K562 (cell line): ENCODE data around the gene NONO. TPM values are rescaled to one million over a fixed set of nuclear protein-coding genes. Genes with fewer than 3 reads are reported as not detected.

Experiments
- COPS2 ChIP-seq: fragments of 450-650 bp; conservative IDR thresholded peaks from 2 replicates; pipeline ENCODE4 v1.6.1; 2016; ENCODE audit warnings: mild to moderate bottlenecking, moderate library complexity
- ELF2 ChIP-seq: fragments of 250-450 bp; sonication (Bioruptor Pico); IDR thresholded peaks from 2 replicates; pipeline ENCODE4 v1.5.0; 2021; ENCODE audit warnings: mild to moderate bottlenecking
- ETS1 ChIP-seq: conservative IDR thresholded peaks from 2 replicates; pipeline ENCODE4 v1.6.1; 2011; ENCODE audit warnings: low read depth, mild to moderate bottlenecking, low read length; ENCODE audit not compliant: control insufficient read depth
- HDAC2 ChIP-seq: fragments of 450-650 bp; IDR thresholded peaks from 2 replicates; pipeline ENCODE4 v1.6.1; 2016; ENCODE audit warnings: mild to moderate bottlenecking
- ID3 ChIP-seq, 2 experiments: fragments of 250-450 bp in 1 of 2; fragments of 450-650 bp in 1 of 2; sonication (Bioruptor Pico) in 1 of 2; IDR thresholded peaks; 2 replicates each; pipeline versions ENCODE4 v1.6.1 to v1.8.0; 2016 to 2021; ENCODE audit warnings: mild to moderate bottlenecking in 2 of 2, moderate library complexity in 2 of 2, missing compliant biosample characterization in 1 of 2, missing genetic modification characterization in 1 of 2
- NRF1 ChIP-seq, 2 experiments: fragments of 450-650 bp; IDR thresholded peaks in 1 of 2; conservative IDR thresholded peaks in 1 of 2; 2 replicates each; pipeline ENCODE4 v1.6.1; 2014; ENCODE audit warnings: mild to moderate bottlenecking in 2 of 2
- POLR2H ChIP-seq: IDR thresholded peaks from 2 replicates; pipeline ENCODE4 v1.6.1; 2016; ENCODE audit warnings: missing genetic modification characterization, low read depth, mild to moderate bottlenecking, control low read depth, missing compliant biosample characterization, moderate library complexity
- PURB ChIP-seq: sonication (generic); formaldehyde crosslinking; IDR thresholded peaks from 2 replicates; pipeline ENCODE4 v1.9.0; 2021; ENCODE audit warnings: low read depth, mild to moderate bottlenecking, missing genetic modification reagents
- RAD51 ChIP-seq: fragments of 450-650 bp; IDR thresholded peaks from 2 replicates; pipeline ENCODE4 v1.7.1; 2016; ENCODE audit warnings: low read depth, mild to moderate bottlenecking, borderline replicate concordance
- REST ChIP-seq, 2 experiments: fragments of 450-650 bp; formaldehyde crosslinking in 1 of 2; IDR thresholded peaks; 2 replicates each; pipeline versions ENCODE4 v1.4.0 to v1.6.1; 2014 to 2020; ENCODE audit warnings: mild to moderate bottlenecking in 2 of 2, borderline replicate concordance in 1 of 2, low read depth in 1 of 2
- SNRNP70 ChIP-seq: fragments of 200-400 bp; formaldehyde crosslinking; optimal IDR thresholded peaks from 2 replicates; pipeline ENCODE3; 2017; ENCODE audit warnings: low read depth, low read length
- TAF1 ChIP-seq: IDR thresholded peaks from 2 replicates; pipeline ENCODE4 v1.6.1; 2011; ENCODE audit warnings: mild to moderate bottlenecking, low read length, moderate library complexity; ENCODE audit not compliant: insufficient read depth, control insufficient read depth, severe bottlenecking; ENCODE audit errors: extremely low read depth
- ZBTB33 ChIP-seq: sonication (generic); formaldehyde crosslinking; IDR thresholded peaks from 2 replicates; pipeline ENCODE4 v1.8.1; 2023; ENCODE audit warnings: mild to moderate bottlenecking, missing genetic modification reagents
- ZNF133 ChIP-seq: fragments of 250-450 bp; sonication (Bioruptor Pico); IDR thresholded peaks from 2 replicates; pipeline ENCODE4 v1.4.0; 2020; ENCODE audit warnings: mild to moderate bottlenecking
- ZNF140 ChIP-seq: fragments of 250-450 bp; sonication (Bioruptor Pico); IDR thresholded peaks from 2 replicates; pipeline ENCODE4 v1.8.0; 2021; ENCODE audit warnings: moderate library complexity, mild to moderate bottlenecking, inconsistent platforms
- ZNF384 ChIP-seq: IDR thresholded peaks from 2 replicates; pipeline ENCODE4 v1.6.1; 2012; ENCODE audit warnings: low read depth, low read length, improper control_type of control experiment
- polyA plus RNA-seq, 8 experiments: library from polyadenylated mRNA; depleted of rRNA in 4 of 8; stranded (reverse) in 5 of 8; unstranded in 3 of 8; fragments of >200 nt; fragmentation: Nextera tagmentation in 2 of 8; fragmentation: Illumina TruSeq in 1 of 8; extraction: Ambion mirVana in 2 of 8; extraction: Trizol in 1 of 8; gene quantifications; 2 replicates each; pipeline versions ENCODE4 v1.2.1 to v1.2.3, GENCODE V29; 2011 to 2014; ENCODE audit warnings: inconsistent platforms in 1 of 8, missing spikeins in 1 of 8
- total RNA-seq, 7 experiments: library from RNA; depleted of rRNA in 6 of 7; stranded (reverse); fragments of >200 nt in 6 of 7; fragmentation: Illumina TruSeq in 2 of 7; extraction: Trizol in 2 of 7; gene quantifications; 2 replicates each; pipeline versions ENCODE4 v1.2.1 to v1.2.3, GENCODE V29; 2011 to 2021; ENCODE audit warnings: low replicate concordance in 1 of 7

NONO gene
- total and polyA plus RNA-seq, 9 of the 15 experiments (the other 6 are each of a cell fraction or from before 2014, with no cell fraction given) = 333 to 651 (median 451) TPM

- TF ChIP-seq NRF1 (conservative IDR thresholded peaks at IDR 0.05 in 1 of 2, IDR thresholded peaks at IDR 0.05 in 1 of 2) (no peak), COPS2 (no peak), SNRNP70 (no peak), ZBTB33 (no peak), ID3 (CRISPR knock-in tag; IDR thresholded peaks at IDR 0.05) (no peak), ID3 (tag; IDR thresholded peaks at IDR 0.05) (no peak), PURB (no peak), RAD51 (no peak), POLR2H (tag) (no peak), ETS1 (no peak), ZNF384 (no peak), ELF2 (CRISPR knock-in tag) (no peak), HDAC2 (no peak), ZNF140 (no peak), REST (IDR thresholded peaks at IDR 0.05; ENCODE audit: borderline replicate concordance) (no peak), REST (CRISPR knock-in tag; IDR thresholded peaks at IDR 0.05; ENCODE audit: low read depth) (no peak), TAF1 (no peak), ZNF133 (CRISPR knock-in tag) (no peak)
Observed at GRCh38 chrX:71252221-71252620, 31.2 kb upstream of the NONO start (continued).
